ENCODE results near the gene ZNF827. TPM values are rescaled to one million over a fixed set of nuclear protein-coding genes. Genes with fewer than 3 reads are reported as not detected.

The ZNF827 gene
- total and polyA plus RNA-seq, 4 experiments from 2014 or later: 1.4 to 27.3 (median 14.0) TPM

DNA sequence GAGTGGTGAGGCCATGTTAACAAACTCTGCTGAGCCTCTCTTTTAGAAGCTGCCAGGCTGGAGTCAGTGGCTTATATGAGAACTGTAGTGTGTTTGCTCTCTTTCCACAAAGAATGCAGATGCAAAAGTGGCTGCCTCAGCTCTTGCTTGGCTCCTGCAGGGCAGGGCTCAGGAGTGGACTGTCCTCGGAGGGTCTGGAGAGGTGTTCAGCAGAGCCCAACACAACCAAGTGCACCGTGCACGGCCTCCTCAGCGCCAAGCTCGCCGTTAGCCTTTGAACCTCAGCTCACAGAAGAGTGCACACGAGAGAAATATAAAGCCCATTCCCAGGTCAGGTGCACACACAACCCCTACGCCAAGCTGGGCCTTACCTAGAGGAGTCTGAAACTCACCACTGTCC lies 175.9 kb downstream of the ZNF827 start:
- ChIA-PET CTCF (ENCODE audit: partially characterized antibody) (no interaction called here), POLR2A (ENCODE audit: partially characterized antibody) (no interaction called here)
- intact Hi-C loops (cut with micrococcal nuclease): no loop called here
- peaks cover 73 to 75% of the 10 kb centered on the region in 2 donors for H3K36me3 Mint-ChIP-seq
- no peaks in the 10 kb centered on the region for H3K9me3 ChIP-seq (ENCODE audit: control insufficient read depth in 1 of 2, low read length in 2 of 2)
- no peaks in the 10 kb centered on the region for H3K4me1 Mint-ChIP-seq
- no peak overlapping the region for H3K27ac Mint-ChIP-seq
- no peaks in the 10 kb centered on the region for H3K4me1 ChIP-seq (ENCODE audit: insufficient read depth, low read length)
- peaks cover 20% of the 10 kb centered on the region for H3K36me3 ChIP-seq (ENCODE audit: insufficient read depth, low read length)
- peaks cover 0 to 8% (median 2%) of the 10 kb centered on the region in 8 donors for H3K9me3 Mint-ChIP-seq
- no peak for DNase-seq
- no peaks in the 10 kb centered on the region for H3K27me3 ChIP-seq (ENCODE audit: insufficient read depth, low read length)
- H3K4me3 Mint-ChIP-seq: no peak overlapping the region
- no peak overlapping the region for H3K4me3 ChIP-seq (ENCODE audit: low read length in 2 of 2)
- H3K27me3 Mint-ChIP-seq: no peaks in the 10 kb centered on the region
- no peak overlapping the region for H3K27ac ChIP-seq (ENCODE audit: low read depth, low read length)

DNA sequence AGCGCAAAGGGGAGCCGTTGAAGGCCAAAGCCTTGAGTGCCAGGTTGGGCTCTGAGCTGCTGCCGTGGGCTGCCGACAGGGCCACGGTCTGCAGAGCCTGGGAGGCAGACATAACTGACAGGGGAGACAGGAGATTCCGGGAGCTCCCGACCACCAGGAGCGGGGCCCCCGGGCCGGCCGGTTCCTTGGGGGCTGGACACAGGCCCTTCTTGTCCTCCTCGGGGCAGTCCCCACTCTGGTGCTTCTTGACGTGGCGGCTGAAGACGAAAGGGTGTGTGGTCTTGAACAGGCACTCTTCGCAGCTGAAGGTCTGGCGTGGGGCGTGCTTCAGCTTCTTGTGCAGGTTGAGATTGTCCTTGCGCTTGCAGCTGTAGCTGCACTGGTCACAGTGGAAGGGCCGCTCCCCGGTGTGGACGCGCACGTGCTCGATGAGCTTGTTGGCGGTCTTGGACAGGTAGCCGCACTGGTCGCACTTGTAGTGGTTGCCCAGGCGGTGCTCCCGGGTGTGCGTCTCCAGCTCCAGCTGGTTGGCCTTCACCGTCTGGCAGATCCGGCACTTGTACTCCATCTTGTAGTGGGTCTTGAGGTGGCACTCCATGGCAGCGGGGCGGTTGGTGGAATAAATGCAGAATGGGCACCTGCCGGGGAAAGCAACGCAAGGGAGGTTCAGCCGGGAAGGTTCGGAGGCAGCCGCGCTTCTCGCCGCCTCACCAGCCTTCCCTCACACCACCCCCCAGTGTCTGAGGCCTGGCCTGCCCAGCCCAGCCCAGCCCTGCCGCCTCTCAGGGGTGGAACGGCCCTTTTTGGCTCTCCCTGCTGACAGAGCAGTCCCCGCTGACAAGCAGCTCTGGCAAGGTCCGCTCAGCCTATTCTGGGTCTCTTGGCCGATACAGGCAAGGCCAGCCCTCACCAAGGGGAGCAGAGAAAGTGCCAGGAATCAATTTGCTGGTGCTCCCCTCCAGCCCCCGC lies 177.4 kb downstream of the ZNF827 start:
- Histone ChIP-seq H3K27ac (ENCODE audit: low read depth, low read length) (no peak overlapping the region), H3K36me3 (ENCODE audit: insufficient read depth, low read length) (peaks cover 20% of the 10 kb centered on the region), H3K4me1 (ENCODE audit: insufficient read depth, low read length) (no peaks in the 10 kb centered on the region), H3K9me3 (ENCODE audit: control insufficient read depth in 1 of 2, low read length in 2 of 2) (no peaks in the 10 kb centered on the region), H3K27me3 (ENCODE audit: insufficient read depth, low read length) (no peaks in the 10 kb centered on the region), H3K4me3 (ENCODE audit: low read length in 2 of 2) (no peak overlapping the region)
- no peak for DNase-seq
- H3K36me3 Mint-ChIP-seq: peaks cover 58 to 63% of the 10 kb centered on the region in 2 donors
- H3K27ac Mint-ChIP-seq: no peak overlapping the region
- intact Hi-C loops (cut with micrococcal nuclease): no loop called here
- H3K9me3 Mint-ChIP-seq: no peaks in the 10 kb centered on the region
- ChIA-PET CTCF (ENCODE audit: partially characterized antibody) (no interaction called here), POLR2A (ENCODE audit: partially characterized antibody) (no interaction called here)
- no peaks in the 10 kb centered on the region for H3K4me1 Mint-ChIP-seq
- H3K4me3 Mint-ChIP-seq: no peak overlapping the region
- no peaks in the 10 kb centered on the region for H3K27me3 Mint-ChIP-seq

DNA sequence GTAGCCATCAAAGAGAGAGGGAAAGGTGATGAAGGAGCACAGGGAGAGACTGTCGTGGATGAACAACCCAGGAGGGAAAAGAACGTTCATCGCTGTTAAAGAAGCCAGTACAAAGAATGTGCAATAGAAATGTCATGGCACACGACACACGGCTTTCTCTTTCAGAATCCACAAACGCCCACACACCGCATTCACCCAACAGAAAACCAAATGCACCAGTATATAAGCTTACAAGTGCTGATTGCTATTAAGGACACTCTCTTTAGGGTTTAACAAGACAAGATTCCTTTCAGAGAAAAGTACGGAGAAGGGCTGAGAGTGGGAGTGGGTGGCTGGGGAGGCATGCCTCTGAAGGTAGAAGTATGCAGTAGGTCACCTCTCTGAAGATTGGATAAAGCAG lies 178.4 kb downstream of the ZNF827 start:
- POLR2A ChIA-PET (ENCODE audit: partially characterized antibody): no interaction called here

DNA sequence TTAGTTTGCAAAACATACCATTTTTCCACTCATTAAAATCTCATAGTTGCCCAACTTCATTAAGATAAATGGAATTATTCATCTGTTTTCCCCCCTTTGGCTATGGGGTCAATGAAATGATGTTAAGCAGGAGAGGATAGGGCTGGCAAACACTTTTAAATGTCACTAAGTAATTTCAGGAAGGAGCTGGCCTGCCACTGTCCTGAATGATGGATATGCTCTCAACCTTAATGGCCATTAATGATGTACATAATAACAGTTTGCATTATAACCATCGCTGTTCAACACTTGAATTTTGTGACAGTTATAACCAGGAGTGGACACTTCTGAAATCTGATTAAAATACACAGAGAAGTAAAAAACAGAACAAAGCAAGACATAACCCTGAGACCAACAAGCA lies 181.4 kb downstream of the ZNF827 start:
- H3K4me1 ChIP-seq (ENCODE audit: insufficient read depth, low read length): no peaks in the 10 kb centered on the region
- no peaks in the 10 kb centered on the region for H3K9me3 ChIP-seq (ENCODE audit: control insufficient read depth in 1 of 2, low read length in 2 of 2)
- intact Hi-C loops (cut with micrococcal nuclease): no loop called here
- H3K27ac Mint-ChIP-seq: no peak overlapping the region
- no peak for DNase-seq
- H3K36me3 Mint-ChIP-seq: peaks cover 19 to 27% of the 10 kb centered on the region in 2 donors
- POLR2A ChIA-PET (ENCODE audit: partially characterized antibody): no interaction called here
- no peaks in the 10 kb centered on the region for H3K4me1 Mint-ChIP-seq
- no peak overlapping the region for H3K27ac ChIP-seq (ENCODE audit: low read depth, low read length)
- no peak overlapping the region for H3K4me3 ChIP-seq (ENCODE audit: low read length in 2 of 2)
- H3K4me3 Mint-ChIP-seq: no peak overlapping the region
- no peaks in the 10 kb centered on the region for H3K9me3 Mint-ChIP-seq
- peaks cover 3% of the 10 kb centered on the region for H3K27me3 ChIP-seq (ENCODE audit: insufficient read depth, low read length)
- CTCF ChIA-PET (ENCODE audit: partially characterized antibody): no interaction called here
- H3K36me3 ChIP-seq (ENCODE audit: insufficient read depth, low read length): no peaks in the 10 kb centered on the region
- no peaks in the 10 kb centered on the region for H3K27me3 Mint-ChIP-seq

More for the DNA sequence above, 178.4 kb downstream of the ZNF827 start:
- no peak overlapping the region for H3K4me3 ChIP-seq (ENCODE audit: low read length in 2 of 2)
- H3K9me3 ChIP-seq (ENCODE audit: control insufficient read depth in 1 of 2, low read length in 2 of 2): no peaks in the 10 kb centered on the region
- Mint-ChIP-seq H3K9me3 (no peaks in the 10 kb centered on the region), H3K4me1 (no peaks in the 10 kb centered on the region), H3K4me3 (no peak overlapping the region), H3K27me3 (no peaks in the 10 kb centered on the region), H3K27ac (no peak overlapping the region), H3K36me3 (peaks cover 47 to 53% of the 10 kb centered on the region in 2 donors)
- H3K4me1 ChIP-seq (ENCODE audit: insufficient read depth, low read length): no peaks in the 10 kb centered on the region
- no peak overlapping the region for H3K27ac ChIP-seq (ENCODE audit: low read depth, low read length)
- intact Hi-C loops (cut with micrococcal nuclease): no loop called here
- CTCF ChIA-PET (ENCODE audit: partially characterized antibody): no interaction called here
- peaks cover 20% of the 10 kb centered on the region for H3K36me3 ChIP-seq (ENCODE audit: insufficient read depth, low read length)
- no peak for DNase-seq
- no peaks in the 10 kb centered on the region for H3K27me3 ChIP-seq (ENCODE audit: insufficient read depth, low read length)

DNA sequence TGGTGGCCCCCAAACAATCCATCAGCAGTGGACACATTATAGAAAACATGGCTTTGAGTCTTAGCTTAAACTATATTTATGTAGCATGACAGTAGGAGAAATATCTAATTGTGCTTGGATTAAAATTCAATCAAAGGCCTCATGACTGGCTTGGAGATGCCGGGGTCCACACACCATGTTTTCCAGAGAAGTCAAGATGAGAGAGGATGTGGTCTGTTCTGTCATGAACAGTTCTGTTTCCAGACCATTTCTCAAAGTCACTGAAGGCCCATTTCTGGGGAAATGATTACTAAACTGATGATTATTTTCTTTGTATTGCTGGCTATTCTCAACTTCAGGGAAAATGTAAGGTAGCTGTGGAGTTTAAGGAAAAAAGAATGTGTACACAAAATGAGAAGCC lies 182.4 kb downstream of the ZNF827 start:
- Mint-ChIP-seq H3K27ac (no peak overlapping the region), H3K36me3 (peaks cover 15 to 21% of the 10 kb centered on the region in 2 donors), H3K4me1 (no peaks in the 10 kb centered on the region), H3K4me3 (no peak overlapping the region), H3K9me3 (no peaks in the 10 kb centered on the region), H3K27me3 (peaks cover 5 to 6% of the 10 kb centered on the region in 2 donors)
- no peaks in the 10 kb centered on the region for H3K4me1 ChIP-seq (ENCODE audit: insufficient read depth, low read length)
- no peak for DNase-seq
- H3K9me3 ChIP-seq (ENCODE audit: control insufficient read depth in 1 of 2, low read length in 2 of 2): no peaks in the 10 kb centered on the region
- peaks cover 3% of the 10 kb centered on the region for H3K27me3 ChIP-seq (ENCODE audit: insufficient read depth, low read length)
- H3K4me3 ChIP-seq (ENCODE audit: low read length in 2 of 2): no peak overlapping the region
- CTCF ChIA-PET (ENCODE audit: partially characterized antibody): no interaction called here
- H3K36me3 ChIP-seq (ENCODE audit: insufficient read depth, low read length): no peaks in the 10 kb centered on the region
- POLR2A ChIA-PET (ENCODE audit: partially characterized antibody): no interaction called here
- intact Hi-C loops (cut with micrococcal nuclease): no loop called here
- no peak overlapping the region for H3K27ac ChIP-seq (ENCODE audit: low read depth, low read length)

DNA sequence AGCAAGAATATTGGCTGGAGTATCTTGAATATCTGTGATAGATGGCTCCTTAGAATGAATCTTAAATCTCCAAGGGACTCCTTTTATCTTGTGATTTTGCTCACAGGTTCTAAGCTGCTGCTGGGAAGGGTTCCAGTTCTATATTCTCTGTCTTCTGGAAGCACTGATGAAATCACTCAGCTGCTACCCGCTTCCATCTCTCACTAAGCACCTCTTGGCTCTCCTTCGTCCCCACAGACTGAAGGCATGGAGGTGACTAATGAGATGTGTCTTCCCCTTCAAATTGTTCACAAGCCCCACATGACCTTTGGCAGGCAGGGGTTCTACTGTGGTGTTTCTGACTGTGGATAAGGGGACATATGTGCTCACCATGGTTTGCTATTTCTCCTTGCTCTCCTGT lies 182.8 kb downstream of the ZNF827 start:
- Histone ChIP-seq H3K27me3 (ENCODE audit: insufficient read depth, low read length) (peaks cover 3% of the 10 kb centered on the region), H3K4me1 (ENCODE audit: insufficient read depth, low read length) (no peaks in the 10 kb centered on the region), H3K4me3 (ENCODE audit: low read length in 2 of 2) (no peak overlapping the region), H3K27ac (ENCODE audit: low read depth, low read length) (no peak overlapping the region), H3K9me3 (ENCODE audit: control insufficient read depth in 1 of 2, low read length in 2 of 2) (no peaks in the 10 kb centered on the region), H3K36me3 (ENCODE audit: insufficient read depth, low read length) (no peaks in the 10 kb centered on the region)
- peaks cover 6 to 9% of the 10 kb centered on the region in 2 donors for H3K27me3 Mint-ChIP-seq
- H3K36me3 Mint-ChIP-seq: peaks cover 13 to 18% of the 10 kb centered on the region in 2 donors
- CTCF ChIA-PET (ENCODE audit: partially characterized antibody): no interaction called here
- no peak overlapping the region for H3K27ac Mint-ChIP-seq
- no peaks in the 10 kb centered on the region for H3K4me1 Mint-ChIP-seq
- DNase-seq: no peak
- intact Hi-C loops (cut with micrococcal nuclease): no loop called here
- H3K4me3 Mint-ChIP-seq: no peak overlapping the region
- POLR2A ChIA-PET (ENCODE audit: partially characterized antibody): no interaction called here
- H3K9me3 Mint-ChIP-seq: peaks cover 0 to 2% (median 0%) of the 10 kb centered on the region in 8 donors

DNA sequence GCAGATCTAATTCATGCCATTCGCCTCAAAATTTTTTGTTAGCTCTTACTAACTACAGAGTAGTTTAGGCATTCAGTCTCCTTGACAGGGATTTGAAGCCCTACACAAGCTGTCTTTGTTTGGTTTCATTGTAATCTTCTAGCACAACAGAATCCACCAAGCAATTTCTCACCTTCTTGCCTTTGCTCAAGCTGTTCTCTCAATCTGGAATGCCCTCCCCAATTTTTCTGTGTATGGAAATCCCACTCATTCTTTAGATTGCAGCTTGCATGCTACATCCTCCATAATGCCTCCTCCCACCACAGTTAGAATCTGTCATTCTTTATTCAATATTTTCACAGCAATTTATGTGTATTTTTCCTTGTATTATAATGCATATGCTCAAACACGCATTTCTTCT lies 195.0 kb downstream of the ZNF827 start:
- Histone ChIP-seq H3K27me3 (ENCODE audit: insufficient read depth, low read length) (no peaks in the 10 kb centered on the region), H3K4me1 (ENCODE audit: insufficient read depth, low read length) (no peaks in the 10 kb centered on the region), H3K4me3 (ENCODE audit: low read length in 2 of 2) (no peak overlapping the region), H3K9me3 (ENCODE audit: control insufficient read depth in 1 of 2, low read length in 2 of 2) (no peaks in the 10 kb centered on the region), H3K36me3 (ENCODE audit: insufficient read depth, low read length) (no peaks in the 10 kb centered on the region), H3K27ac (ENCODE audit: low read depth, low read length) (no peak overlapping the region)
- Mint-ChIP-seq H3K9me3 (peaks cover 0 to 5% (median 0%) of the 10 kb centered on the region in 8 donors), H3K36me3 (no peaks in the 10 kb centered on the region), H3K4me3 (no peak overlapping the region), H3K27me3 (peaks cover 3 to 9% of the 10 kb centered on the region in 2 donors), H3K27ac (no peak overlapping the region), H3K4me1 (no peaks in the 10 kb centered on the region)
- POLR2A ChIA-PET (ENCODE audit: partially characterized antibody): no interaction called here
- intact Hi-C loops (cut with micrococcal nuclease): no loop called here
- CTCF ChIA-PET (ENCODE audit: partially characterized antibody): no interaction called here
- DNase-seq: no peak

All from CD4-positive, alpha-beta memory T cell (primary cell).